Muscle layer of colon (tissue), 2 donors: ENCODE data around the gene ATOSA.
A peak's percentile ranks its signal among the peaks of the same experiment; 100 is the strongest.

Experiments used
- H3K27ac ChIP-seq: one replicate; pipeline ENCODE4 v1.7.0; 2013; ENCODE audit warnings: low read depth, mild to moderate bottlenecking, low read length, moderate library complexity
- H3K27me3 ChIP-seq, 2 donors: one replicate each; pipeline ENCODE4 v1.7.0; 2013; ENCODE audit warnings: low read length in 2 of 2, mild to moderate bottlenecking in 2 of 2; ENCODE audit not compliant: insufficient read depth in 2 of 2, control insufficient read depth in 1 of 2
- H3K36me3 ChIP-seq: one replicate; pipeline ENCODE4 v1.7.0; 2013; ENCODE audit warnings: mild to moderate bottlenecking, low read length; ENCODE audit not compliant: insufficient read depth
- H3K4me1 ChIP-seq: one replicate; pipeline ENCODE4 v1.7.0; 2013; ENCODE audit warnings: mild to moderate bottlenecking, low read length; ENCODE audit not compliant: insufficient read depth
- H3K4me3 ChIP-seq, 2 donors: one replicate each; pipeline ENCODE4 v1.7.0; 2013; ENCODE audit warnings: low read length in 2 of 2, low read depth in 1 of 2, mild to moderate bottlenecking in 1 of 2, moderate library complexity in 1 of 2
- H3K9ac ChIP-seq: one replicate; pipeline ENCODE4 v1.7.0; 2013; ENCODE audit warnings: low read length
- H3K9me3 ChIP-seq: one replicate; pipeline ENCODE4 v1.7.0; 2013; ENCODE audit warnings: mild to moderate bottlenecking, low read length
- donor health status: abdominal sarcoma.
- donor health status: Adenocarcinoma of cecum.

The ATOSA gene

GRCh38 chr15:52651868-52652267 lies 27.3 kb downstream of the ATOSA start:
- H3K36me3 ChIP-seq = no peaks in the 10 kb centered on the region
- peak overlapping the region; percentile 3 to 29 for H3K4me3 ChIP-seq
- H3K4me1 ChIP-seq = peaks cover 27% of the 10 kb centered on the region
- H3K27ac ChIP-seq = peak overlapping the region; percentile 27
- no peaks in the 10 kb centered on the region for H3K27me3 ChIP-seq
- H3K9me3 ChIP-seq = no peaks in the 10 kb centered on the region
- H3K9ac ChIP-seq = peak overlapping the region; percentile 21

DNA sequence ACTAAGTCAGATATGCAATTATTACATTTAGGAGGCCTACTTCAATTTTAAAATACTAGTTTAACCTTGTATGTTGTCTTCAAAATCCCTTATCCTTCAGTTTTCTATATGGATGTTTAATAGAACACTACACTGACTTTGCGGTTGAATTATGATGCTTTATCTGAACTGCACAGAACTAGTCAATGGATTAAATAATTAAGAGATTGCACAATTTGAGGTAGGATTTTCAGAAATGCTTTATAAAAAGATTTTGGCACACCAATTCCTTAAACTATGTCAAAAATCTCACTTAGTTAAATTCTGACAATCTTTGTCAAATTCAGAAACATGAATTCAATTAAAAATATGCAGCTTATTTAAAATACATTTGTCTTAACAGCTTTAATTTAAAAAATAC lies 28.1 kb downstream of the ATOSA start:
- Histone ChIP-seq H3K36me3 (no peaks in the 10 kb centered on the region), H3K4me3 (no peak overlapping the region), H3K9me3 (no peaks in the 10 kb centered on the region), H3K27me3 (no peaks in the 10 kb centered on the region), H3K4me1 (peaks cover 21% of the 10 kb centered on the region), H3K9ac (no peak overlapping the region), H3K27ac (peak overlapping the region; percentile 1)

DNA sequence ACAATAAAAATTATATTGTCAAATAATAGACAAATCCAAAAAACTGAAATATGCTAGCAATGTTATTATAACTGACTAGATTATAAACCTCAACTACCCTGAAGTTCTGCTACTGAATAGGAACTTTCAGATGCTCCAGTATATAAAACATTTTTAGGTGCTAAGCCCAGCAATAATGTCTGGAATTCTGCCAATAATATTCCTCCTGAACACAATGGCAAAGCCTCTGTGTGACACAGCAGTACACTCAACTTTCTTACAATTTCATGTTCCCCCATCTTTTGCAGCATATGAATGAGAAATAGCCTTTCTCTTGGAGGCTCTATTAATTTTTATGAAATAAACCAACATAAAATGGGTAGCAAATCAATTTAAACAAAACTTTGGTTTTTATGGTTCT lies 29.5 kb downstream of the ATOSA start:
- H3K4me3 ChIP-seq = no peak overlapping the region
- no peaks in the 10 kb centered on the region for H3K36me3 ChIP-seq
- peaks cover 20% of the 10 kb centered on the region for H3K4me1 ChIP-seq
- H3K27ac ChIP-seq = no peak overlapping the region
- no peaks in the 10 kb centered on the region for H3K9me3 ChIP-seq
- H3K27me3 ChIP-seq = no peaks in the 10 kb centered on the region
- H3K9ac ChIP-seq = no peak overlapping the region

- Histone ChIP-seq H3K4me1 (peaks cover 14% of the 10 kb centered on the region), H3K36me3 (no peaks in the 10 kb centered on the region), H3K27ac (no peak overlapping the region), H3K9me3 (no peaks in the 10 kb centered on the region), H3K9ac (no peak overlapping the region), H3K27me3 (no peaks in the 10 kb centered on the region), H3K4me3 (no peak overlapping the region)
These were observed 33.3 kb downstream of the ATOSA start for GRCh38 chr15:52645916-52646315.

DNA sequence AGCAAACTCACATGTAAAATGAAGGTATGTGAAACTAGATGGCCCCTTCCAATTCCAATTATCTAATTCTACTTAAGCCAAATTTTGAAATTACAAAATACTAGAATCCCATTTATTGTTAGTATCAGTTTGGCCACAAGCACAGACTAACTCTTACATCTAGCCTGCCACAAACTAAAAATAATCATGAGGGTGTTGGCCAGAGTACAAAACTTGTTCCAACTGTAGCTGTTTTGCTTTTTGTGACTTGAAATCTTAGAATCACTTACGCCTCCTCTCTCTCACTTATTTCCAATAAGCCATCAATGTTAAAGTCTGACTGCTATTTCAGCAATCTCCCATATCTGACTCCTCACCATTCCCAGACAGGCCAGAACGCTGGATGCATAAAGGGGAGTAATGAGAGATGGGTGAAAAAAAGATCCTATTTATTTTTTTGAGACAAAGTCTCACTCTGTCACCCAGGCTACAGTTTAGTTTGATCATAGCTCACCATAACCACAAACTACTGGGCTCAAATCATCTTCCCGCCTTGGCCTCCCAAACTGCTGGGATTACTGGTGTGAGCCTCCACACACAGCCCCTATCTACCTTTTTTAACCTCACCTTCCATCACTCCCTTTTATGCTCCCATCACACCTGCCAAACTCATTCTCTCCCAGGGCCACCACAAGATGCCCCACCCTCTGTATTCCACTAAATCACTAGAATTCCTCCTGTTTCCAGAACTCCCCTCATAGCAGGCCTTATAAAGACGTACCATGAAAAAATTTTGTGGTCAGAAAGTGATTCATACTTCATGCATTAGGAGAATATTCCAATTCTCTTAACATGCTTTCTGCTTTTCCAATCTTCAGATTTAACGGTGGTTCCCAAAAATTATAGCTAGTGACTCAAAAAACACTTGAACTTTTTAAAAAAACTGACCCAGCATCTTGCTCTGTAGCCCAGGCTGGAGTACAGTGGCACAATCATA lies 36.5 kb downstream of the ATOSA start:
- Histone ChIP-seq H3K9ac (no peak overlapping the region), H3K27ac (no peak overlapping the region), H3K36me3 (no peaks in the 10 kb centered on the region), H3K9me3 (no peaks in the 10 kb centered on the region), H3K4me1 (peaks cover 14% of the 10 kb centered on the region), H3K4me3 (no peak overlapping the region), H3K27me3 (no peaks in the 10 kb centered on the region)

DNA sequence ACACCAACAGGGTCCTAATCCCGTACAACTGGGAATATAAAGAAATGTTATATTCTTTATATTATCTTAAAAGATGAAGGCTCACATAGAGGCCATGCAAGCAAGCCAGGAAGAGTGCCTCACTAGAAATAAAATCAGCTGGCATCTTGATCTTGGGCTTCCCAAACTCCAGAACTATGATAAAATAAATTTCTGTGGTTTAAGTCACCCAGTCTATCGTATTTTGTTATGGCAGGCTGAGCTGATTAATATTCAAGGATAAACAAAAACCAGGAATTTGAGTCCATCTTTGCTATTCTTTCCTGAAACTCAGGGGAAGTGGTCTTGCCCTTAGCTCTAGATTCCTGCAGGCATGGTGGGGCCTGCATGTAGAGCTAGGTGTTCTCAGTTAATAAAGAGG lies 42.7 kb downstream of the ATOSA start:
- Histone ChIP-seq H3K4me1 (no peaks in the 10 kb centered on the region), H3K9ac (no peak overlapping the region), H3K36me3 (peaks cover 5% of the 10 kb centered on the region), H3K4me3 (no peak overlapping the region), H3K9me3 (no peaks in the 10 kb centered on the region), H3K27ac (no peak overlapping the region), H3K27me3 (no peaks in the 10 kb centered on the region)

DNA sequence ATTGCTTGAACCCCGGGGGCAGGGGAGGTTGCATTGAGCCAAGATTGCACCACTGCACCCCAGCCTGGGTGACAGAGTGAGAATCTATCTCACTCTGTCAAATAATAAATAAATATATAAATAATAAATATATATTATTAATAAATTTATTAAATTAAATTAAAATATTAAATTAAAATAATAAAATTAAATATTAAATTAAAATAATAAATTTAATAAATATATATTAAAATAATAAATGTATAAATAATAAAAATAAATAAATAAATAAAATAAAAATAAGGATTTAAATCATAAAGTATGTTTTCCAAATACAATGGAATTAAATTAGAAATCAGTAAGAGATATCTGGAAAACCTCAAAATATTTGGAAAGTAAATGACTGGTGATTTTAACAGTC lies 43.3 kb downstream of the ATOSA start:
- Histone ChIP-seq H3K9me3 (no peaks in the 10 kb centered on the region), H3K9ac (no peak overlapping the region), H3K4me1 (no peaks in the 10 kb centered on the region), H3K36me3 (peaks cover 5% of the 10 kb centered on the region), H3K4me3 (no peak overlapping the region), H3K27ac (no peak overlapping the region), H3K27me3 (no peaks in the 10 kb centered on the region)
